Activated CD4-positive, alpha-beta memory T cell treated with anti-CD3 and anti-CD28 coated beads for 36 hours (primary cell): Measurements from ENCODE around the gene PLEKHH2. TPM values are rescaled to one million over a fixed set of nuclear protein-coding genes. Genes with fewer than 3 reads are reported as not detected.
"Not testable (repeated sequence)": the region's sequence is repeated elsewhere in the genome, so short reads cannot be mapped to it uniquely, and the experiment has no call there.

Source experiments
- CTCF ChIA-PET: fragments of 350-600 bp; sonication (Branson Sonifier 250); formaldehyde crosslinking; loops from one replicate; lab custom pipeline; 2021; ENCODE audit warnings: antibody characterized with exemption, inconsistent platforms; lab: Charles Lee
- POLR2A ChIA-PET: fragments of 350-600 bp; sonication (Branson Sonifier 250); formaldehyde crosslinking; loops from one replicate; lab custom pipeline; 2021; ENCODE audit warnings: antibody characterized with exemption; lab: Charles Lee
- DNase-seq: peaks from one replicate; pipeline ENCODE4 v3.0.0-alpha.2; 2020
- H3K27ac Mint-ChIP-seq: one replicate; pipeline ENCODE4 v1.8.0; 2021; ENCODE audit warnings: mixed read lengths
- H3K27me3 Mint-ChIP-seq: one replicate; pipeline ENCODE4 v1.8.0; 2021; ENCODE audit warnings: mixed read lengths
- H3K36me3 Mint-ChIP-seq: one replicate; pipeline ENCODE4 v1.8.0; 2021; ENCODE audit warnings: mixed read lengths
- H3K4me1 Mint-ChIP-seq: one replicate; pipeline ENCODE4 v1.8.0; 2021; ENCODE audit warnings: low read depth, mixed read lengths
- H3K4me3 Mint-ChIP-seq: one replicate; pipeline ENCODE4 v1.8.0; 2021; ENCODE audit warnings: mild to moderate bottlenecking, mixed read lengths
- H3K9me3 Mint-ChIP-seq: one replicate; pipeline ENCODE4 v1.8.0; 2021; ENCODE audit warnings: mixed read lengths
- intact Hi-C: fragments of 100-400 bp; cut with micrococcal nuclease; formaldehyde crosslinking; loops from one replicate; pipeline ENCODE4 v1.15.1; 2023
- total RNA-seq, 2 experiments: library from RNA; stranded (reverse); gene quantifications; one replicate each; pipeline ENCODE4 v1.2.3, GENCODE V29; 2021

Gene PLEKHH2
- total RNA-seq: under 1 TPM; 0.73 to 0.81 TPM

- no peak within 1 kb of the TSS for H3K27ac Mint-ChIP-seq
- CTCF ChIA-PET: interaction anchor here (0.5 to 1.1 kb wide), 4 partner anchors 32 to 116 kb away, joined by 3 to 4 read pairs (median 3); no protein-coding TSS in a partner anchor
- peak; percentile 92 for DNase-seq
These were observed at the start of gene PLEKHH2 for GRCh38 chr2:43637030-43637803. PLEKHH2 (plus strand) TSS chr2:43637260; CDS start chr2:43644674, 7,414 bp downstream.

GRCh38 chr2:43592443-43592842 lies 44.6 kb upstream of the PLEKHH2 start:
- peaks cover 27% of the 10 kb centered on the region for H3K4me1 Mint-ChIP-seq
- peaks cover 7% of the 10 kb centered on the region for H3K36me3 Mint-ChIP-seq
- H3K9me3 Mint-ChIP-seq: no peaks in the 10 kb centered on the region
- H3K27ac Mint-ChIP-seq: peak overlapping the region; percentile 34
- POLR2A ChIA-PET: no interaction called here
- H3K27me3 Mint-ChIP-seq: no peaks in the 10 kb centered on the region
- CTCF ChIA-PET: interaction anchor here (3.8 kb wide), 1 partner anchor 15 kb away, joined by 19 read pairs; no protein-coding TSS in a partner anchor
- DNase-seq: no peak
- no peak overlapping the region for H3K4me3 Mint-ChIP-seq
- intact Hi-C loops: no loop called here

More at GRCh38 chr2:43637030-43637803, at the start of gene PLEKHH2:
- Mint-ChIP-seq H3K27me3 (peaks cover 34% of the 10 kb centered on the region), H3K4me3 (peak within 1 kb of the TSS; percentile 82), H3K9me3 (peaks cover 5% of the 10 kb centered on the region), H3K36me3 (no peaks in the 10 kb centered on the region), H3K4me1 (peaks cover 14% of the 10 kb centered on the region)
- POLR2A ChIA-PET: interaction anchor here (1.6 kb wide), 1 partner anchor 41 kb away, joined by 4 read pairs; the partner anchor contains the start of gene THADA
- intact Hi-C loops: loop anchor here (10.0 kb wide), 1 partner anchor 138 kb away; the partner anchor contains the start of gene DYNC2LI1

- Mint-ChIP-seq H3K9me3 (no peaks in the 10 kb centered on the region), H3K27me3 (no peaks in the 10 kb centered on the region), H3K27ac (no peak overlapping the region), H3K4me1 (peaks cover 28% of the 10 kb centered on the region), H3K36me3 (peaks cover 7% of the 10 kb centered on the region), H3K4me3 (peak overlapping the region; percentile 16)
- no peak for DNase-seq
- ChIA-PET CTCF (interaction anchor here (3.8 kb wide), 1 partner anchor 16 kb away, joined by 19 read pairs; no protein-coding TSS in a partner anchor), POLR2A (interaction anchor here (0.7 kb wide), 1 partner anchor 16 kb away, joined by 4 read pairs; no protein-coding TSS in a partner anchor)
- intact Hi-C loops: no loop called here
These were observed 43.8 kb upstream of the PLEKHH2 start for GRCh38 chr2:43593254-43593653.

GRCh38 chr2:43594875-43595274 lies 42.2 kb upstream of the PLEKHH2 start:
- Mint-ChIP-seq H3K4me3 (peak overlapping the region; percentile 98), H3K27me3 (no peaks in the 10 kb centered on the region), H3K27ac (peak overlapping the region; percentile 95), H3K36me3 (peaks cover 7% of the 10 kb centered on the region), H3K9me3 (no peaks in the 10 kb centered on the region), H3K4me1 (peaks cover 28% of the 10 kb centered on the region)
- ChIA-PET CTCF (interaction anchor here (1.7 to 3.0 kb wide), 2 partner anchors 14 to 16 kb away, joined by 5 to 19 read pairs; no protein-coding TSS in a partner anchor), POLR2A (no interaction called here)
- intact Hi-C loops: loop anchor here (2.0 to 5.0 kb wide), 3 partner anchors 18 to 767 kb away; partner anchors contain the start of genes CAMKMT, PPM1B and PREPL
- no peak for DNase-seq

GRCh38 chr2:43595603-43596412 lies 41.3 kb upstream of the PLEKHH2 start, which contains the start of gene THADA:
THADA (minus strand) TSS chr2:43596038; CDS start chr2:43592392, 3,646 bp downstream.
- intact Hi-C loops: loop anchor here (1.0 to 5.0 kb wide), 5 partner anchors 19 to 766 kb away; partner anchors contain the start of genes CAMKMT, PPM1B and PREPL
- DNase-seq: peak; percentile 99
- Mint-ChIP-seq H3K9me3 (no peaks in the 10 kb centered on the region), H3K4me1 (peaks cover 28% of the 10 kb centered on the region), H3K27ac (peak within 1 kb of the TSS; percentile 95), H3K4me3 (peak within 1 kb of the TSS; percentile 98), H3K36me3 (peaks cover 7% of the 10 kb centered on the region), H3K27me3 (no peaks in the 10 kb centered on the region)
- CTCF ChIA-PET: interaction anchor here (1.0 to 3.7 kb wide), 8 partner anchors 10 to 27 kb away, joined by 4 to 26 read pairs (median 8); no protein-coding TSS in a partner anchor
- POLR2A ChIA-PET: interaction anchor here (0.6 to 1.8 kb wide), 16 partner anchors 8 to 785 kb away, joined by 3 to 7 read pairs (median 4); partner anchors contain the start of genes PLEKHH2 and ZFP36L2

GRCh38 chr2:43600596-43600995 lies 36.5 kb upstream of the PLEKHH2 start:
- H3K36me3 Mint-ChIP-seq, DNase-seq, intact Hi-C loops, H3K27me3 Mint-ChIP-seq, CTCF ChIA-PET, H3K4me3 Mint-ChIP-seq, H3K9me3 Mint-ChIP-seq, POLR2A ChIA-PET, H3K27ac Mint-ChIP-seq: not testable (repeated sequence)
- H3K4me1 Mint-ChIP-seq: peaks cover 16% of the 10 kb centered on the region

GRCh38 chr2:43604674-43605073 lies 32.4 kb upstream of the PLEKHH2 start:
- H3K36me3 Mint-ChIP-seq: no peaks in the 10 kb centered on the region
- DNase-seq: no peak
- H3K4me1 Mint-ChIP-seq: peaks cover 8% of the 10 kb centered on the region
- CTCF ChIA-PET: interaction anchor here (0.7 to 2.7 kb wide), 7 partner anchors 8 to 632 kb away, joined by 3 to 26 read pairs (median 4); partner anchors contain the start of genes PLEKHH2 and THADA
- H3K9me3 Mint-ChIP-seq: no peaks in the 10 kb centered on the region
- no peaks in the 10 kb centered on the region for H3K27me3 Mint-ChIP-seq
- no peak overlapping the region for H3K4me3 Mint-ChIP-seq
- intact Hi-C loops: loop anchor here (5.0 kb wide), 1 partner anchor 747 kb away; no protein-coding TSS in a partner anchor
- H3K27ac Mint-ChIP-seq: no peak overlapping the region
- POLR2A ChIA-PET: interaction anchor here (1.0 kb wide), 1 partner anchor 9 kb away, joined by 5 read pairs; the partner anchor contains the start of gene THADA

GRCh38 chr2:43605079-43605655 lies 31.9 kb upstream of the PLEKHH2 start:
- Mint-ChIP-seq H3K4me1 (peaks cover 8% of the 10 kb centered on the region), H3K36me3 (no peaks in the 10 kb centered on the region), H3K9me3 (no peaks in the 10 kb centered on the region), H3K27ac (no peak overlapping the region), H3K4me3 (no peak overlapping the region), H3K27me3 (no peaks in the 10 kb centered on the region)
- peak; percentile 48 for DNase-seq
- POLR2A ChIA-PET: interaction anchor here (1.0 kb wide), 1 partner anchor 9 kb away, joined by 5 read pairs; the partner anchor contains the start of gene THADA
- intact Hi-C loops: loop anchor here (5.0 kb wide), 1 partner anchor 748 kb away; no protein-coding TSS in a partner anchor
- CTCF ChIA-PET: interaction anchor here (0.5 to 2.7 kb wide), 9 partner anchors 9 to 658 kb away, joined by 3 to 26 read pairs (median 4); partner anchors contain the start of genes PLEKHH2 and THADA

- Mint-ChIP-seq H3K27ac (no peak overlapping the region), H3K4me1 (peaks cover 8% of the 10 kb centered on the region), H3K36me3 (no peaks in the 10 kb centered on the region), H3K4me3 (no peak overlapping the region), H3K27me3 (no peaks in the 10 kb centered on the region), H3K9me3 (no peaks in the 10 kb centered on the region)
- ChIA-PET POLR2A (no interaction called here), CTCF (interaction anchor here (0.5 to 2.7 kb wide), 6 partner anchors 9 to 659 kb away, joined by 3 to 26 read pairs (median 6); partner anchors contain the start of genes PLEKHH2 and THADA)
- intact Hi-C loops: loop anchor here (5.0 kb wide), 1 partner anchor 749 kb away; no protein-coding TSS in a partner anchor
- no peak for DNase-seq
These were observed 31.2 kb upstream of the PLEKHH2 start for GRCh38 chr2:43605851-43606250.

GRCh38 chr2:43609290-43609918 lies 27.7 kb upstream of the PLEKHH2 start:
- H3K9me3 Mint-ChIP-seq: no peaks in the 10 kb centered on the region

More at GRCh38 chr2:43609290-43609918, 27.7 kb upstream of the PLEKHH2 start:
- intact Hi-C loops: loop anchor here (1.0 to 5.0 kb wide), 3 partner anchors 662 to 783 kb away; no protein-coding TSS in a partner anchor
- peak; percentile 39 for DNase-seq
- CTCF ChIA-PET: interaction anchor here (0.5 to 2.3 kb wide), 11 partner anchors 11 to 750 kb away, joined by 3 to 19 read pairs (median 4); partner anchors contain the start of gene THADA
- Mint-ChIP-seq H3K4me1 (peaks cover 4% of the 10 kb centered on the region), H3K36me3 (no peaks in the 10 kb centered on the region), H3K27ac (no peak overlapping the region), H3K4me3 (no peak overlapping the region), H3K27me3 (no peaks in the 10 kb centered on the region)
- POLR2A ChIA-PET: interaction anchor here (0.7 kb wide), 1 partner anchor 13 kb away, joined by 3 read pairs; the partner anchor contains the start of gene THADA
